CD4-positive, alpha-beta T cell treated with Interferon alpha-2 for 1 hour (primary cell): ENCODE results near the gene IL1RAPL1.
"Not testable (repeated sequence)": the region's sequence is repeated elsewhere in the genome, so short reads cannot be mapped to it uniquely, and the experiment has no call there.

Experiments
- DNase-seq, 2 donors: peaks; one replicate each; pipeline ENCODE4 v3.0.0-alpha.2; 2020 to 2022

Gene IL1RAPL1

DNA sequence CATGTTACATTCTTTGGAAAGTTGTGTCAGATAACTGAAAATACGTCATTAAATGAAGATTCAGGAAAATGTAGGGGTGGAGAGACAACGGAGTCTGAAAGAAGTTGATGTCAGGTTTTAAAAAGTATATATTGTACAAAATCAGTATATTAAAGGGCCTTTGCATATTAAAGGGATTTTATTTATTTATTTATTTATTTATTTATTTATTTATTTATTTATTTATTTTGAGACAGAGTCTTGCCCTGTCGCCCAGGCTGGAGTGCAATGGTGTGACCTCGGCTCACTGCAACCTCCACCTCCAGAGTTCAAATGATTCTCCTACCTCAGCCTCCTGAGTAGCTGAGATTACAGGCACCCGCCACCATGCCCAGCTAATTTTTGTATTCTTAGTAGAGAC, 213.4 kb downstream of the IL1RAPL1 start:
- DNase-seq, result not testable (repeated sequence)

DNA sequence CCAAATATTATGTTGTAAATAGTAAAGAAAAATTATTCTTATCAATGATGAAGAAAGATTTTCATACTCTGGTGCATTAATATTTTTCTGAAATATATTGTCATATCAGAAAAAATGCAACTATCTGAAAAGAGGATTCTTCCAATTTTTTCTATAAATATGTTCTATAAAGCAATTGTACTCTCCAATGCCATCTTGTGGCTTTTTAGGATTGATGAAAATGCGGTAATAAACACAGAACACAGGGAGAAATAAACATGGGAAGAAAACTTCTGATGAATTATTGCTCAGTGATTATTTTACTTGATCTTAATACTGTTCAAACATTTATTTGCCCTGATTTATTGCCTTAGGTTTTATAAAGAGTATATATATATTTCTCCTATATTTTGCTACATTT, 215.4 kb downstream of the IL1RAPL1 start:
- no peak for DNase-seq

DNA sequence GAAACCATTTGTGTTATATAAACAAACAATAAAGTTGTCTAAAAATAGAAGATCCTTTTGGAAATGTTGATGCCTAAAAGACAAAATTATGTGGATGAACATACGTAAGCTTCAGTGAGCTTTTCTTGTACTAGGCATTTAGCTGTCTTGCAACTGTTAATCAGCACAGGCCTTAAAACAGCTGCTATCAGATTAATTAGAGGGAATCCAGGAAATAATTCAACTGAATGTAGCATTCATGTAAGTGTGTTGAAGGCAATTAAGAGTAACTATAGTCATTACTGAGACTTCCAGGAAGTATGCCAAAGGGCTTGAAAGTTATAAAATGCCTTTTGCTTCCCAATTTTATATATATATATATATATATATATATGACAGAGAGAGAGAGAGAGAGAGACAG, 248.7 kb downstream of the IL1RAPL1 start:
- no peak for DNase-seq

DNA sequence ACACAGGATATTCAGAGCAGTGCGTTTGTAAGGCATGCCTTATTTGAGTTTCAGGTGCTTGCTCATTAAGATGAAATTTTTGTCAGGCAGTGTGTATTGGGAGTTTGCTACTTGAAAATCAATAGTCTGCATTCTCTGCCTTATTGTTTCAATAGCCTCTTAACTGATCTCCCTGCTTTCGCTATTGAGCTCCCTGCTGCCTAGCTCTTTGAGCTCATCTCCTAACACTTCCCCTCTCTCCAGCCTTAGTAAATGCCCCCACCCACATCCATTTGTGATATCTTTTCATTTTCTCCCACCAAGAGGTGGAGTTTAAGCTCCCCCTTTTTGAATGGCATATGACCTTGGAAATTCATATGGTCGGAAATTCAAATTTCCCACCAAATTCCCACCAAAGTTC, 256.6 kb downstream of the IL1RAPL1 start:
- DNase-seq, result no peak

DNA sequence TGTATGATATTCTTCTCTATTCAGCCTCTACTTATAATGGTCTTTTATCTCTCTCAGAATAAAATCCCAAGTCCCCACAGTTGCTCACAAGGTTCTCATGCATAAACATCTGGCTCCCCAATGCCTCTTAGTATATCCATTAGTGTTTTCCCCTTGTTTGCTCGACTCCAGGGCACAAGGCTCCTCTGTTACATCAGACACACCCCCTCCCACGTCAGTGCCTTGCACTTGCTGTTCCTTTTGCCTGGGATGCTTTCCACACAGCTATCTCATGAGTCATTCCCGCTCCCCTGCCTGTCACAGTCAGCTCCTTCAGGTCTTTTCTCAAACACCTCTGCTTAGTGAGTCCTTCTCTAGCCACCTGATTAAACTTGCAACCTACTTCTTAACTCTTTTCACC, 260.2 kb downstream of the IL1RAPL1 start:
- DNase-seq, result no peak

DNA sequence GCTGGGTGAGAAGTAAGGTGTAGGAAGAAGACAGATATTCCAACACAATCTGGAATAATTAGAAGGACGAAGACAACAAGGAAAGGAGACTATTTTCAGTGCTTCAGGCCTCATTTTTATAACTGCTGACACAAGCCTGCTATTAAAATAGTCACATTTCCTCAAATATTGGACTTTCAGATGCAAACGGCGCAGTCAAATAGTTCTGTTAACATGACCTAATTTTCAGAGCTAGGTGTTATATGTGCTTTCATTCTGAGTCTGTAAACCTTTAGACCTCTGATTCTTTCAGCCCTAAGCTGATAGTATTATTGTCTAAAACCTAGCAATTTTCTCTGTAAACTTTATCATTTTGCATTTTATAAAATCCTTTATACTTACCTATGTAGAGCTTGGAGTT, 261.5 kb downstream of the IL1RAPL1 start:
- no peak for DNase-seq

DNA sequence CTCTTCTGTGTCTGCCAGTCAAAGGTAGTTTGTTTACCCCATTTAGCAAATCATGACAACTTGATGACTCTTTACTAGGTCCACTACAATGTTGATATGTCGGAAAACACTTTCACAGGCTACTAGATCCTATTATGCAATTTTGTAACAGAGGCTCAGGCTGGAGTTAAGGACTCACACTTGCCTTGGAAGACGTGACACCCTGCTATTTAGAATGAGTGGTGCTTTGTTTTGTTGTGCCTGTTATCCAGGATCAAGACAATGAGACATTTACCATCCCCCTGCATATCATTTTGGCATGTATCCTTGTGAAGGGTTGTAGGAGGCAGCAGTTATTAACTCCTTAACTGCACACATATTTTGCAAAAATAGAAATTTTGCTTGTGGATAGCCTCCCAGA, 263.7 kb downstream of the IL1RAPL1 start:
- no peak for DNase-seq

DNA sequence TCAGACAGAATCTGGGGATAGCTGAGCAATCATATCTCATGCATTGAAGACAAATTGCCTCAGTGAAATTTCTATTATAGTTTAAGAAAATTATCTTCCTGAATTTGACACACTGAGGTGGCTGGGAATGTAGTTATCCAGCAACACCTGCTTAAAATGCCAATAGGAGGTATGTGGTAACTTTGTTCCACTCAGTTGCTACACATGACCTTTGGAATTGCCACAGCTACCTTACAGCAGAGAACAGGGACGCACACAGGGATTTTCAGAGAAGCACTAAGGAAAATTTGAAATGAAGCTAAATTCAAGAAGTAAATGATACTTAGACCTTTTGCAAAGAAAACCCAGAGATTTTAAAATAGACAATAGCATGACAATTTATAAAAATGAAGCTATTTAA, 264.6 kb downstream of the IL1RAPL1 start:
- no peak for DNase-seq

DNA sequence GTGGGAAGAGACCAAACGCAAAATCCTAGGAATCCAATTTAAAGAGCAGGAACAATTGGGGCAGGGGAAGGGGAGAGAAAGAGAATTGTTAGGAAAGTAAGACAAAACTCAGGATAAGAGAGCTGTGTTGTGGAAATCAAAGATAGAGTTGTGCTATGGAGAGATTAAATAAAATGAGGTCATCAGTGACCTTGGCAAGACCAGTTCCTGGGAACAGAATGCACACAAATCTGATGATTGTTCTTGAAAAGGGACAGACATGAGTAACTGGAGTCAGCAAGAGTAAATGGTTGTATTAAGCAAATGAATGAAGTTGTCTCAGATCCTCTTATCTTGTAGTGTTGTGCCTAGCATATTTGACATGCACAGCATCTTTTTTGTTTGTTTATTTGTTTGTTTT, 267.4 kb downstream of the IL1RAPL1 start:
- DNase-seq, result no peak

DNA sequence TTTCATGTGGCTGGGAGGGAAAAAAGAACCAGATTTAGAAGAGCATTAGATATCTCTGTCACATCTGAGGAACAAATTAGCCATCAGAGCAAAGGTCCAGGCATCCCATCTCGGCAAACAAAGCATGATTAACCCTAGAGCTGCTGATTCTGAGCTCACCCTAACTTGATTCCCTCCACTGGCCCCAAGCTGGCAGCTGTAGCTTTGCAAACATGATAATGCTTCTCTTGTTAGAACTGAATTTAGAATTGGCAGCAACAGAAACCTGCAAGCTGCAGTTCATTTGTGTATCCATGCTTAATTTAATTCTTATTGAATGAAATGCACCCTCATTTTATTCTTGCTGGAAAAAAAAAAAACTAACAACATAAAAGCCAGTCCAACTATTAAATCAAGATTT, 289.2 kb downstream of the IL1RAPL1 start:
- no peak for DNase-seq

DNA sequence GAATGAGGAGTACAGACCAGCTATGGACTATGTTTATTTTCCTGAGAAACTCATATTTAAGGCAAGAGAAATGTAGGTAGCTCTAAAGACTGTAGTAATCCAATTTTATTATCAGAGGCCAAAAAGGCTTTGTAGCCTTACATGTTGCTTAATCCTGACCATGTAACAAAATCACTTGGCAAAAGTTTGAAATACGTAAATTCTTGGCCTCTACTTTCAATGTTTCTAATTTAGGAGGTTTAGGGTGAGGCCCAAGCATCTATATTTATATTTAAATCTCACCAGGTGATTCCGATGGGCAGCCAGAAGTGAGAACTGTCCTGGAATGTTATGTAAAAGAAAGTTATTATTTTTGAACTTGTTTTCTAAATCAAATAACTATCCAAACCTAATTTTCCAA, 289.7 kb downstream of the IL1RAPL1 start:
- no peak for DNase-seq

DNA sequence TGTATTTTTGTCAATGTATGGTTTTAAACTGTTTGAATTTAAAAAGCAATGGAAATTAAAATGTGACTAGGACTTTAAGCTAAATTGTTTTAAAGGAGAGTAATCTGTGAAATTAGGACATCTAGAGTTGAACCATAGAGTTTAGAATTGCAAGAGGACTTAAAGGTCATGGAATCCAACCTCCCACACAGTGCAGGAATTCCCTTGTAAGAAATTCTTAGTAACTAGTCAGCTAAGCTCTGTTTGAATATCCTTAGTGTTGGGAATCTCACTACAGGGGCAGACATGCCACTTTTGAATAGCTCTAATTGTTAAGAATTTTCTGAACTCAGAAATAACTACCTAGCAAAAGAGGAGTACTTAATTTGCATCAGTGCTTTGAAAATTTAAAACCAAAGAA, 292.9 kb downstream of the IL1RAPL1 start:
- DNase-seq, result no peak

DNA sequence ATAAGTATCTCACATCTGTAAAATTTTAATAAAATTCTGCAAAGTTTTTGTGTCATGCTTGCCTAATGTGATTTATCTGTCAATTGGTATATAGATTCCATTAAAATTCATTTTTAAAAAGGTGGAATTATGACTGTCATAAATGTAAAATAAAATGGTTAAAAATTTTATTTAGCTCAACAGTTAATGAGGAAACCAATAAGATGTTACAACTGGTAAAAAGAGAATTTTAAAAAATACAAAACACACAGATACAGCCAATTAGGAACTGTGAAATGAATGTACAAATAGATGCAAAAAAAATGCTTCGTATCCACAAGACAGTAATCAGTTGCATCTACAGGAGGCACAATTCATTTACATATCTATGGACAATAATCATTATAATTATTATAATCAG, 297.6 kb downstream of the IL1RAPL1 start:
- no peak for DNase-seq

DNA sequence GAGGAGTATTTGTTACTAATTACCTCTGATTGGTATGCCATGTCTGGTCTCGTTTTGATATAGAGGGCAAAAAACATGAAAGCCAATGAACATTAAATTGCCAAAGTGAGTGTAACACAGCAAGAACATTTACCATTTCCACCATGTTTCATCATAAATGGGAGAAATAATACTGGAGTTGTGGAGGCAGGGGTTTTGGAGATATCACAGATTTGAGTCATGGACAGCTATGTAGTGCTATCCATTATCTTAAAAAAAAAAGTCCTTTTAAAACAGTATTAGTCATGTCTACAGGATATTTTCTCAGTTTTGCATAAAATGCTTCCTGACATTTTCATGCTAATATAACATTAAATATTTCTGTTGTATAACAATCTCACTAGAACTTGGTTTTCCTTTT, 301.2 kb downstream of the IL1RAPL1 start:
- no peak for DNase-seq

DNA sequence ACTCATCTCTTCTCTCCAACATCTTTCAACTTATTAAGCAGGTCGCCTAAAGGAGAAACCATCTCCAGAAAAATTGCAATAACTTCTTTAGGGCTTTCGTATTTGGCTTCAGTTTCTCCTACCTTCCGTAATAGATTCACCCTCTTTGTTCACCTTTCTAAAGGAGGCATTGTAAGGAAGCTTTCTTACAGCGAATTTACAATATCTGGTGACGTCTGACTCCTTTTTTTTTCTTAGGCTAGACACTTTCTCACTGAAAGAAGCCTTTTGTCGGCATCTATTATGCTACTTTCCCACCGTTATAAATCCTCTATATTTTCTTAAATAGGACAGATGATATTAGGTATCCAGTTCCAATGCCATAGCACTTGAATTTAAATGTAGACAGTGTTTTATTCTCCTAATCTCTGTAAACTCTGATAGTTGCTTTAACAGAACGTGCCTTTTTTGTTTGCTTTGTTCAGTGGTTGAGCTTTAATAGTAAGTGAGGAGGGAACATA, 302.4 kb downstream of the IL1RAPL1 start:
- DNase-seq, result no peak

DNA sequence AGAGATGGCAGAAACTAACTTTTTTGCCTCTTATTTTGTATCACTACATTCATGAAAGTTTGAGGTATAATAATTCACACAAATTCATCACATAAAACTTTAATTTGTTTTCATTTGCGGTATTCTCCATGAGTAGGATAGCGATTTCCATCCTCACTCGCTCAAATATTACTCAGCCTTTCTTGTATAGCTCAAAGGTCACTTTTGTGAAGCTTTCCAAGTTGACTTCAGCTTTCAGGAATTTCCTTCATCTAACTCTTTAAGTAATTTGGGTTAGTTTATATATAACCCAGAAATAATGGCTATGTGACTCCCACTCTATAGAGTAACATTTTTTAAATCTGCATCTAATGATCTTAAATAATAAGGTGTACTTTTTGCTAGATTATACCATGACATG, 314.4 kb downstream of the IL1RAPL1 start:
- no peak for DNase-seq

DNA sequence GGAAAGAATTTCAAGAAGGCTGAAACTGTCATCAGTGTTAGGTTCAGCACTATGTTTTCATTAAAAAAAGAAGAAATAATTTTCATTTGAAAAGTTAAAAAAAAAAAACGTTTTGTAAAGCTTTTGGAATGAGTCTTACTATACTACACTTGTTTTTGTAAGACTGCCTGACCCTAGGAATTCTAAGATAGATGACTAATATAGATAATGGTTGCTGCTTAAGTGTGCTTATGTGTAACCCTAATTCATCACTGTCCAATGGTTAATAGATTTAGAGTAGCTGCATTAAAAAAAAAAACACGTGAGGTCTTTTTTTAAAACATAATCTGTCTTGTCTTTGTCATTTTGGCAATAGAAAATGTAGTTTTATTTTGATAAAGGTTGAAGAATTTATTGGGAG, 323.2 kb downstream of the IL1RAPL1 start:
- DNase-seq, result no peak

DNA sequence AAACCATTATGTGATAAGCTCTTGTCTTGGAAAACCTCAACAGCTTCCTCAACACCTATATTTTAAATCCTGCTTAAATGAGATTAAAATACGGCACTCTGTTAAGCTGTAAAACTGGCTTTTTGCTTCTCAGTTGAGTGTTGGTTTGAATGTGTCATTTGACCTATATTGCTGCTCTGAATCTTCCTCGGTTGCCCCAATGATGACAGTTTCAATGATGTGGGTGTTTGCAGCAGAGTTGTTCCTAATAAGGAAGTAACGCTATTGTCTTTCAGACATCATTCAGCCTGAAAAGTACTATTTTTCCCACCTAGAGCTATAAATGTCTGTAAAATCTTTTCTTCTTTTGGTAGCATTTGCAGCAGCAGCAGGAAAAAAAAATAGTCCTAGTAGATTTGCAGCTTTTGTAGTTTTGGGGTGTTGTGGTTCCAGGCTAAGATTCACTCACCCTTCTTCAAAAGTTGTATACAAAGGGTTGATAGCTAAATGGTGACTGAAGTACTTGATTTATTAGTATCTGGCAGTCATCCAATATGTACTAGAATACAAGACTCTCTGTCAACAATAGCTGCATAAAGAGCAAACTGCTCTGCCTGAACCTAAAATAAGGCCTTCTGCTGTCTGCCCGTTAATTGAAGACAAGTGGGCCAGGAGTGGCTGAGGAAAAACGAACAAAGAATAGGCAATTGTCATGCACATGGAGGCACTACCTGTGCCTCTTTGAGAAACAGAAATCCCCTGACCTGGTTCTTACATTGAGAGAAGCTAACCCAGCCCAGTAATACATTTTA, 333.1 kb downstream of the IL1RAPL1 start:
- no peak for DNase-seq

DNA sequence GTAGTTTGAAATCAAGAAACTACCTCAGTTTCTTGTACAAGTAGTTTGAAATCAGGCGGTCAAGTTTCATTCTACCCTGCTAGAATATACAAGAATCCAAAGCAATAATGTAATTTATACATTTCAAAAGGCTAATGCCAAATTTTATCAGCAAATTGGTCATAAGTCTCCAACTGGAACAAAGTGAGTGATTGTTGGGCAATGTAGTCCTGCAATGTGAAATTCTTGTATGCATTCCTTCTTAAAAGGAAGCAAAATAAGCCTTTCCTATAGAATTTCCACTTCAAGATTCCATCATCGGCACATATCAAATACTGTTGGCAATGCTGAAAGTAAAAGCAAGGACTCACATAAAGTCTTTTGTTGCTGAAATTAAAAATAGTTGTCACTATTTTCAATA, 334.9 kb downstream of the IL1RAPL1 start:
- DNase-seq, result no peak

DNA sequence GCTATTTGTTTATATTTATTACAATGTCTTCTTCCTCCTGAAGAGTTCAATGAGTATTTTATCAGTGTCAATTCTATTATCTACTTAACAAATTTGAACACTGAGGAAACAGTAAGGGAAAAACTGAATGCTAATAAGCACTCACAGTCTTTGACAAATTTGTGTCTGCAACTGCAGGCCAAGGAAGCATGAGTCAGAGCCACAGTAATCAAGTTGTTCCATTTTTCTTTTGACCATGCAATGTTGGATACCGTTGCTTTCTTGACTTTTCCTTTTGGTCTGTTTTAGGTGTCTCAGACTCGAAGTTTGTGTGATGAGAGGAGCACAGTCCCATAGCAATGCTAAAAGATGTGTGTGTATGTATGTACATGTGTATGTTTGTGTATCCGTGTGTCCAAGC, 359.6 kb downstream of the IL1RAPL1 start:
- no peak for DNase-seq

DNA sequence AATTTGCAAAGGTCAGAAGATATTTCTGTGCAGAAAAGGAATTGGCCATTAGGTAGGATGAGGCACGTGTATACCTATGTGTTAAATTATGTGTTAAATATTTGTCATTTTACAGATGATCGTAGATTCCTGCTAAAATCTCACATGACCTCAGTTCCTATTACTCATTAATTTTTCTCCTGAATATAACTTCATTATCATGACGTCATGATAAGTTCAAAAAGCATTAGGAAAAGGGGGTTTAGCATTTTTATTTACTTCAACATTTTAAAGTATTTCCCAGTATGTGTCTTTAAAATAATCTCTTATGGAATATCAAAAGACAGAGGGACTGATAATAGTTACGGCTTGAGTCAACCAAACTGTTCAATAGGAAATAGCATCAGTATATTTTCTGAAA, 372.8 kb downstream of the IL1RAPL1 start:
- no peak for DNase-seq

DNA sequence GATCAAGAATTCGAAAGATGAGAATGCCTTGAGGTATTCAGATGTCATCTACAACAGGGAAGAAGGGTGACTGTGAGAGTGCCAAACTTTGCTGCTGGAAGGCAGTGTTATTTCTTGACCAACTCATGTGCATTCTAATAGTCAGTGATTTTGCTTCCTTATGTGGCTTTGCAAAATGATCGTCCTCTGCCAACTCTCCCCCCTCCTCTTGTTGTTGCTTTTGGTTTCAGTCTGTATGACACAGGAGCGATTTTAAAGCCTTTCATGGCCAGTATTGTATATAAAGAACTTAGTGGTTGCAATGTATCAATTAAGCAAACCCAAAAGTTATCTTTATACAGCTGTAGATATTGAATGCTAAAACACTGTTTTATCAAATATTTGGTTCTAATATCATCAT, 379.1 kb downstream of the IL1RAPL1 start:
- no peak for DNase-seq

DNA sequence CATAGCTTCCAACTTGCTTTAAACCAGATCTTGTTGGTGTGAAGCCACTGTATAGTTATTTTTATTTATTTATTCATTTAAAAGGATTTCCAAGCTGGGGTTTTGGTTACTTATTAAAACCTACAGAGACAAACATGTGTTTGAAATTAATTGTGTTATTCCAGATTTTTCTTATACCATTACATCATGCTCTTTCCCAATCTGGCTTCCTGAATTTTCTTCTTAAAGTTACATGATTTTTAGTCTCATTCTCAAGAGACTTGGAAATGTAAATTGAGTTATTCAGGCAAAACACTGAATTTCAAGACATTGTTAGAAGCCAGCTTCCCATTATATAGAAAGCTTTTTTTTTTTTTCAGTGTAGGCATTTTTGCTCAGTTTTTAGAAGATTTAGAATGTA, 381.9 kb downstream of the IL1RAPL1 start:
- no peak for DNase-seq

DNA sequence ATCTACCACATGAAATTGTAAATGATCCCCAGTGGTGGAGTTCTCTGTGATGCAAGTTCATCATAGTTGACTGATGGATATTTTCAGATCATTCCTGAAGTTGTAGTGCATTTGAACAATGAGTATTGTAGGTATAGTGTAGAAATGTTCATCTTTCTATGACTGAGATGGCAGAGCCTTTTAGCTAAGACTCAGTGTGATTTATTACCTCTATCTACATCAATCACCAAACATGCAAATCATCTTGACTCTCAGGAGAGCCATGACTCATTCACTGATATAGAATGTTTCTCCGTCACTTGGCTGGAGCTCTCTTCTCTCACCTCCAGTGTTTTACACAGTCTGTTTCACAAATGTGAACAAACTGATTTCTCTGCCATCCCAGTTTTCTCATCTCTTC, 392.6 kb downstream of the IL1RAPL1 start:
- no peak for DNase-seq

DNA sequence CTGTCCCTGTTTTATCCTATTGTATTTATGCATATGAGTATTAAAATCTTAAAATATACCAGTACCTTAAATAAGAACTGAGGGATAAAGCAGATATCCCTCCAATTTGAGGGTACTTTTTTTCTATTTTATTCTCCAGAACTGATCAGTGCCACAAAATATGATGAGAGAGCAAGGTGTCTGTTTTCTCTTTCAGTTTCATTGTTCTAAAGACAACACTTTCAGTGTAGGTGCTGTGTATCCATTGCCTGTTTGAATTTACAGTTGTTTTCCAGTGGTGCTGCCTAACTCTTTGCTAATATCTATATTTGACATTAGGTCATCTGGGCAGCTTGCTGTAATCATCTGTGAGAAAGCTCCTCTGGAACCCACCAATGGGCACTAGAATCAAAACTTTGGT, 394.7 kb downstream of the IL1RAPL1 start:
- DNase-seq, result no peak
